HepG2 (cell line): ENCODE measurements around the gene CHD2. TPM values are rescaled to one million over a fixed set of nuclear protein-coding genes. Genes with fewer than 3 reads are reported as not detected.

Source experiments
- CCDC6 ChIP-seq: sonication (generic); formaldehyde crosslinking; IDR thresholded peaks from 2 replicates; pipeline ENCODE4 v1.8.1; 2022; ENCODE audit warnings: mild to moderate bottlenecking, missing genetic modification reagents, moderate library complexity
- MAF1 ChIP-seq: sonication (generic); formaldehyde crosslinking; IDR thresholded peaks from 2 replicates; pipeline ENCODE4 v1.5.0; 2020; ENCODE audit warnings: missing genetic modification reagents, borderline replicate concordance
- PREB ChIP-seq: sonication (generic); formaldehyde crosslinking; IDR thresholded peaks from 2 replicates; pipeline ENCODE4 v1.4.0; 2020; ENCODE audit warnings: missing genetic modification reagents
- PRPF4 ChIP-seq: fragments of 200-400 bp; formaldehyde crosslinking; IDR thresholded peaks from 2 replicates; pipeline ENCODE4 v1.6.1; 2016; ENCODE audit warnings: low read length, low read depth; ENCODE audit not compliant: poor library complexity, severe bottlenecking
- SRSF1 ChIP-seq: fragments of 200-400 bp; formaldehyde crosslinking; optimal IDR thresholded peaks from 2 replicates; pipeline ENCODE3; 2017; ENCODE audit warnings: mild to moderate bottlenecking, low read depth, low read length, moderate library complexity
- TFAP4 ChIP-seq: sonication (generic); IDR thresholded peaks from 2 replicates; pipeline ENCODE4 v1.6.1; 2016; ENCODE audit warnings: low read depth, borderline replicate concordance
- ZBTB2 ChIP-seq: sonication (generic); formaldehyde crosslinking; IDR thresholded peaks from 2 replicates; pipeline ENCODE4 v1.8.0; 2022; ENCODE audit warnings: low read depth, missing genetic modification reagents
- ZBTB4 ChIP-seq: sonication (generic); formaldehyde crosslinking; IDR thresholded peaks from 2 replicates; pipeline ENCODE4 v1.4.0; 2020; ENCODE audit warnings: missing genetic modification reagents, mild to moderate bottlenecking, borderline replicate concordance
- ZNF282 ChIP-seq: fragments of 450-650 bp; IDR thresholded peaks from 2 replicates; pipeline ENCODE4 v1.6.1; 2018; ENCODE audit not compliant: partially characterized antibody
- ZNF318 ChIP-seq: sonication (generic); formaldehyde crosslinking; IDR thresholded peaks from 2 replicates; pipeline ENCODE4 v1.4.0; 2020; ENCODE audit warnings: mild to moderate bottlenecking, missing genetic modification reagents
- ZNF431 ChIP-seq: sonication (generic); formaldehyde crosslinking; IDR thresholded peaks from 2 replicates; pipeline ENCODE4 v1.9.0; 2022; ENCODE audit warnings: missing genetic modification reagents, low read depth, mild to moderate bottlenecking, borderline replicate concordance
- ZNF468 ChIP-seq: sonication (generic); formaldehyde crosslinking; IDR thresholded peaks from 2 replicates; pipeline ENCODE4 v1.8.0; 2022; ENCODE audit warnings: mild to moderate bottlenecking, moderate library complexity, missing genetic modification reagents
- polyA plus RNA-seq, 8 experiments: library from polyadenylated mRNA; depleted of rRNA in 3 of 8; stranded (reverse) in 7 of 8; unstranded in 1 of 8; fragments of >200 nt; fragmentation: Illumina TruSeq in 4 of 8; extraction: Trizol in 4 of 8; gene quantifications; 2 replicates each; pipeline versions ENCODE4 v1.2.1 to v1.2.3, GENCODE V29; 2011 to 2016; ENCODE audit warnings: low read depth in 4 of 8, missing spikeins in 1 of 8, mixed read lengths in 1 of 8; ENCODE audit not compliant: insufficient read depth in 1 of 8
- total RNA-seq, 5 experiments: library from RNA; depleted of rRNA; stranded (reverse); fragments of >200 nt; fragmentation: Illumina TruSeq; extraction: Trizol; gene quantifications; 2 replicates each; pipeline ENCODE4 v1.2.3, GENCODE V29; 2016; ENCODE audit warnings: low read depth in 1 of 5

CHD2 gene
- total and polyA plus RNA-seq, 2 of the 13 experiments (the other 11 are each of a cell fraction or from before 2014, with no cell fraction given): 54.0 to 54.1 TPM

GRCh38 chr15:92881802-92882696, 18.1 kb upstream of the CHD2 start (continued):
- no peak for TF ChIP-seq PREB
- no peak for TF ChIP-seq ZNF468 (CRISPR knock-in tag)
- TF ChIP-seq CCDC6 (CRISPR knock-in tag): no peak
- no peak for TF ChIP-seq ZNF282
- TF ChIP-seq ZBTB4 (CRISPR knock-in tag): no peak
- TF ChIP-seq ZNF431 (CRISPR knock-in tag): peak; percentile 63; the same call in 1 of the 2 replicates
- TF ChIP-seq MAF1 (CRISPR knock-in tag): no peak
- no peak for TF ChIP-seq PRPF4
- no peak for TF ChIP-seq ZBTB2 (CRISPR knock-in tag)
- TF ChIP-seq TFAP4: no peak
- TF ChIP-seq SRSF1: peak; percentile 38
- no peak for TF ChIP-seq ZNF318
